ENCODE data around the gene LIPT2. TPM values are rescaled to one million over a fixed set of nuclear protein-coding genes. Genes with fewer than 3 reads are reported as not detected.

LIPT2 gene
- total RNA-seq (2014; rRNA removed; shearing (Covaris generic)) (16.9 and 19.5 TPM in 2 replicates), polyA plus RNA-seq (2016; fragmentation: Nextera tagmentation; extraction: Ambion mirVana) (5.9 and 8.2 TPM in 2 replicates)
- long read RNA-seq, transcript LIPT2-201 (2 exons, 1,018 nt): major isoform, 5 of 5 reads
- long read RNA-seq, partial matches to known transcripts: 0 of 5 reads
- long read RNA-seq, other reads (novel, unspliced or antisense): 0 of 5 reads

- Mint-ChIP-seq H3K4me3 (peak within 1 kb of the TSS; percentile 78), H3K4me1 (peaks cover 17% of the 10 kb centered on the region), H3K27ac (peak within 1 kb of the TSS; percentile 95), H3K9me3 (peaks cover 23% of the 10 kb centered on the region), H3K36me3 (ENCODE audit: low read depth) (peaks cover 29% of the 10 kb centered on the region), H3K27me3 (ENCODE audit: insufficient read depth, low read depth, poor library complexity) (peaks cover 7% of the 10 kb centered on the region)
- TF ChIP-seq POLR2AphosphoS5 (IDR thresholded peaks at IDR 0.05; ENCODE audit: low read depth) (peak; percentile 93), JUNB (IDR thresholded peaks at IDR 0.05; ENCODE audit: unreplicated experiment) (no peak), CREB1 (CRISPR knock-in tag; IDR thresholded peaks at IDR 0.05; ENCODE audit: low read depth) (peak; percentile 86)
- Histone ChIP-seq H3K79me2 (replicated peaks; ENCODE audit: insufficient read depth) (no peaks in the 10 kb centered on the region), H3K4me3 (peak within 1 kb of the TSS; percentile 70), H3K9me2 (ENCODE audit: insufficient read depth) (peaks cover 11% of the 10 kb centered on the region; the same call in 1 of the 2 replicates), H3F3A (replicated peaks; ENCODE audit: low read depth) (no peaks in the 10 kb centered on the region; the same call in 1 of the 2 replicates), H4K20me1 (replicated peaks; ENCODE audit: insufficient read depth) (no peaks in the 10 kb centered on the region), H2AFZ (peak within 1 kb of the TSS; percentile 96; the same call in 1 of the 2 replicates), H3K4me1 (ENCODE audit: insufficient read depth) (peaks cover 9% of the 10 kb centered on the region), H3K27me3 (ENCODE audit: insufficient read depth) (no peaks in the 10 kb centered on the region), H3K36me3 (ENCODE audit: insufficient read depth) (no peaks in the 10 kb centered on the region), H3K27ac (ENCODE audit: low read depth) (peak within 1 kb of the TSS; percentile 90), H3K4me2 (peak within 1 kb of the TSS; percentile 79)
- ATAC-seq (peak; percentile 94), DNase-seq (ENCODE audit: low spot score) (peak; percentile 99)
Observed at GRCh38 chr11:74492974-74493790, at the start of gene LIPT2. Gene LIPT2, minus strand, starts transcription at chr11:74493724. Its CDS starts 21 bp downstream, at chr11:74493703.

- peaks cover 20% of the 10 kb centered on the region; the same call in 2 of the 3 replicates for H3K36me3 Mint-ChIP-seq (ENCODE audit: low read depth)
- ATAC-seq: no peak
- H3K27me3 Mint-ChIP-seq (ENCODE audit: insufficient read depth, low read depth, poor library complexity): peaks cover 11% of the 10 kb centered on the region
Observed at GRCh38 chr11:74541466-74541865, 47.9 kb upstream of the LIPT2 start.

GRCh38 chr11:74540270-74540669 is 46.7 kb upstream of the LIPT2 start:
- Mint-ChIP-seq H3K27ac (no peak overlapping the region), H3K9me3 (peaks cover 49% of the 10 kb centered on the region), H3K36me3 (ENCODE audit: low read depth) (peaks cover 20% of the 10 kb centered on the region; the same call in 2 of the 3 replicates), H3K4me3 (no peak overlapping the region), H3K4me1 (peaks cover 14% of the 10 kb centered on the region; the same call in 1 of the 3 replicates), H3K27me3 (ENCODE audit: insufficient read depth, low read depth, poor library complexity) (peaks cover 8% of the 10 kb centered on the region)
- no peak overlapping the region for H3K4me3 ChIP-seq
- H3K27ac ChIP-seq (ENCODE audit: low read depth): no peak overlapping the region
- H3K9me2 ChIP-seq (ENCODE audit: insufficient read depth): 0 out of 2 replicates have a peak, but pooled peaks cover 3% of the 10 kb centered on the region
- no peaks in the 10 kb centered on the region for H3K79me2 ChIP-seq (replicated peaks; ENCODE audit: insufficient read depth)
- H3K4me2 ChIP-seq: no peak overlapping the region
- H3K4me1 ChIP-seq (ENCODE audit: insufficient read depth): peaks cover 2% of the 10 kb centered on the region; the same call in 1 of the 2 replicates
- TF ChIP-seq JUNB (IDR thresholded peaks at IDR 0.05; ENCODE audit: unreplicated experiment) (no peak), ZNF462 (CRISPR knock-in tag; IDR thresholded peaks at IDR 0.05) (no peak), ETS1 (IDR thresholded peaks at IDR 0.05) (no peak), POLR2AphosphoS5 (IDR thresholded peaks at IDR 0.05; ENCODE audit: low read depth) (no peak)
- no peaks in the 10 kb centered on the region for H3K36me3 ChIP-seq (ENCODE audit: insufficient read depth)
- no peaks in the 10 kb centered on the region for H3K27me3 ChIP-seq (ENCODE audit: insufficient read depth)
- no peak overlapping the region for H2AFZ ChIP-seq
- DNase-seq (ENCODE audit: low spot score) (peak; percentile 34), ATAC-seq (no peak)
- H4K20me1 ChIP-seq (replicated peaks; ENCODE audit: insufficient read depth): no peaks in the 10 kb centered on the region
- H3F3A ChIP-seq (replicated peaks; ENCODE audit: low read depth): no peaks in the 10 kb centered on the region

More at GRCh38 chr11:74541466-74541865, 47.9 kb upstream of the LIPT2 start:
- no peaks in the 10 kb centered on the region for H3K27me3 ChIP-seq (ENCODE audit: insufficient read depth)
- 0 out of 2 replicates have a peak, but pooled peaks cover 3% of the 10 kb centered on the region for H3K9me2 ChIP-seq (ENCODE audit: insufficient read depth)
- H3K4me1 Mint-ChIP-seq: peaks cover 14% of the 10 kb centered on the region; the same call in 1 of the 3 replicates
- no peak overlapping the region for H2AFZ ChIP-seq
- no peaks in the 10 kb centered on the region for H3K36me3 ChIP-seq (ENCODE audit: insufficient read depth)
- H3K4me3 ChIP-seq: no peak overlapping the region
- no peaks in the 10 kb centered on the region for H3K79me2 ChIP-seq (replicated peaks; ENCODE audit: insufficient read depth)
- H4K20me1 ChIP-seq (replicated peaks; ENCODE audit: insufficient read depth): no peaks in the 10 kb centered on the region
- H3K4me2 ChIP-seq: no peak overlapping the region
- H3F3A ChIP-seq (replicated peaks; ENCODE audit: low read depth): no peaks in the 10 kb centered on the region
- no peak overlapping the region for H3K4me3 Mint-ChIP-seq
- no peak overlapping the region for H3K27ac Mint-ChIP-seq
- DNase-seq (ENCODE audit: low spot score): no peak
- no peak for TF ChIP-seq NANOG (IDR thresholded peaks at IDR 0.05; ENCODE audit: borderline replicate concordance)
- H3K27ac ChIP-seq (ENCODE audit: low read depth): no peak overlapping the region
- peaks cover 2% of the 10 kb centered on the region; the same call in 1 of the 2 replicates for H3K4me1 ChIP-seq (ENCODE audit: insufficient read depth)
- H3K9me3 Mint-ChIP-seq: peaks cover 49% of the 10 kb centered on the region
